Activated CD8-positive, alpha-beta memory T cell treated with anti-CD3 and anti-CD28 coated beads, Interleukin-2, amount 50 U/mL, for 24 hours (primary cell): Measurements from ENCODE around the gene LCN2.
"Not testable (repeated sequence)": the region's sequence is repeated elsewhere in the genome, so short reads cannot be mapped to it uniquely, and the experiment has no call there.

Source experiments
- DNase-seq: peaks from one replicate; pipeline ENCODE4 v3.0.0-alpha.2; 2020; ENCODE audit errors: extremely low read depth

LCN2 gene

DNA sequence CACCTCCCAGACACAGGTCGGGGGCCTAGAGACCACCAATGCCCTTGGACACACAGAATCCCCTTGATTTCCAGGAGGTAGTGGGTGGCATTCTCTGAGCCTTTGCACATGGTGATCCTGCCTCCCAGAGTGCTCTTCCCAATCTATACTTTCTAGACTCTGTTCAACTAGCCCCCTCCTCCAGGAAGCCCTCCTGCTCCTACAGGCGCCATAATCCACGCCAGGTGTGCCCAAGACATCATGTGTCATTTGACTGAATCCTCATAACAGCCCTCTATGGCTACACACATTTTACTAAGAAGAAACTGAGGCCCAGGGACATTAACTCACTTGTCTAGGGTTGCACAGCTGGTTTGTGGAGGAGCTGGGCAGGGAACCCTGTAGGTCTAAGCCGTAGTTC lies 18.0 kb downstream of the LCN2 start:
- DNase-seq: no peak

GRCh38 chr9:128168731-128169308 lies 19.6 kb downstream of the LCN2 start:
- DNase-seq: no peak

- no peak for DNase-seq
Observed at GRCh38 chr9:128169492-128169891, 20.2 kb downstream of the LCN2 start.

GRCh38 chr9:128169925-128170324 lies 20.7 kb downstream of the LCN2 start:
- no peak for DNase-seq

DNA sequence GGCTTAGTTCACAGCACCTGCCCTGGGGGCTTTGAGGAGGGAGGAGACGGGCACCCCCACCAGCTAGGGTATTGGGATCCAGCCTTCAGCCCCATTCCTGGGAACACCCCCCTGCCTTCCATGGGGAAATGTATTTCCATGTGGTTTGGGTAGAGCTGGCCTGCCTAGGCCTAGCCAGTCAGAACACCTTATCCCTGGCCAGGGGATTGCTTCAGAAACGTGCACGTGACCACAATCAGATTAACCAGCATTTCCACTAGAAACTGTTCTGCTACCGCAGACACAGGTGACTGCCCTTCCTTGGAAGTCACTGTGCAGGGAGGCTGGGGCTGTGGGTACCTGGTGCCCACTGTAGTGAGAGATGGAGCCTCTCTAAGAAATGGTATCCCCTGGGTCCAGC lies 24.8 kb downstream of the LCN2 start:
- no peak for DNase-seq

GRCh38 chr9:128175102-128175563 lies 25.9 kb downstream of the LCN2 start:
- DNase-seq: no peak

DNA sequence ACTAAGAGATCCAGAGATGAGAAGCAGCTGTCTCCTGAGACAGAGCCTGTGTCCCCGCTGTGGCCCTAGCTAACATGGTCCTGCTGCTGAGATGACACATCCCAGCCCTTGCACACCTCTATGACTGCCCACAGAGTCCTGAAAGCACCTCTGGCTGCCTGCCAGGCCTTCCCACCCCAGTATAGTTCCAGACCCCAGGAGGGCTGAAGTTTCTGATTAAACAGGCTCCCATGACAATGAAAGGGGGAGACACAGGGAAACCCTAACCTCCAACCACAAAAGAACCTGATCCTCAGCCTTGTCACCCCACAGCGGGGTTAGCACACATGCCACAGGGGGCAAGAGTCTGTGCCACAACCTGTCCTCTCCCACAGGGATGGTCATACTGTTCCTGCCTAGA lies 26.5 kb downstream of the LCN2 start:
- DNase-seq: no peak

GRCh38 chr9:128178806-128179431 lies 29.7 kb downstream of the LCN2 start:
- no peak for DNase-seq

DNA sequence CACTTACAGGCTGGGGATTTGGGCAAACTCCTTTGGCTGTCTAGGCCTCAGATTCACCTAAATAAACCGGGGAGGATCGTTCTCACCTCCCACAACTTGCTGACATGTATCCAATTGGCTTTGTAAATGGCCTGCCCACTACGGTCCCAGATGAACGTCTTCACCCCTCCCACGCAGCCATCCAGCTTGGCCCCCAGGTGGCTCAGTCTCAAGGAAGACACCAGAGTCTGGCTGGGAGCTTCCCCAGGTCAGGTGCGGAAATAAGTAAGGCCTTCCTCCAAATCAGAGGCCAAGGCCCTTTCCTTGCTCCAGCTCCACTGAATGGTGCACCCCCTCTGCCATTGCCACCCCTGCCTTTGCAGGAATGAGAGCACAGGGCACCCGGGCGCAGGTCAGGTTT lies 30.7 kb downstream of the LCN2 start:
- no peak for DNase-seq

DNA sequence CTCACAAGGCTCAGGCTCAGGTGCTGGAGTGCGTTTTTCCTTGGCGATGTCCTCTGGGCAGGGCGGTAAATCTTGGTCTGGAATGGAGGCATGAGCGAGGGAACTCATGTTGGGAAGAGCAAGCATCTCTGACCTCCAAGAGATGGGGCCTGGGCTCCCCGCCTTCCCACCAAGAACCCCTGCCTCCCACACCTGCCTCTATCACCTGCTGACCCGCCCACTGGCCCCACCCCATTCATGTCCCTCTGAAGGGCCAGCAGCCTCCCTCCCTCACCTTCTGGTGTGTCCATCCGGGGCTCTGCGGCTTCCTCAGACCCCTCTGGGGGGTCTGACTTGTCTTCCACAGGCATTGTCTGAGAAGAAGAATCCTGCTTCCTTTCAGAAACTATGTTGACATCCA lies 31.2 kb downstream of the LCN2 start:
- DNase-seq: no peak

- DNase-seq: not testable (repeated sequence)
Observed at GRCh38 chr9:128181480-128181879, 32.2 kb downstream of the LCN2 start.

GRCh38 chr9:128182893-128183588 lies 33.8 kb downstream of the LCN2 start:
- DNase-seq: no peak

DNA sequence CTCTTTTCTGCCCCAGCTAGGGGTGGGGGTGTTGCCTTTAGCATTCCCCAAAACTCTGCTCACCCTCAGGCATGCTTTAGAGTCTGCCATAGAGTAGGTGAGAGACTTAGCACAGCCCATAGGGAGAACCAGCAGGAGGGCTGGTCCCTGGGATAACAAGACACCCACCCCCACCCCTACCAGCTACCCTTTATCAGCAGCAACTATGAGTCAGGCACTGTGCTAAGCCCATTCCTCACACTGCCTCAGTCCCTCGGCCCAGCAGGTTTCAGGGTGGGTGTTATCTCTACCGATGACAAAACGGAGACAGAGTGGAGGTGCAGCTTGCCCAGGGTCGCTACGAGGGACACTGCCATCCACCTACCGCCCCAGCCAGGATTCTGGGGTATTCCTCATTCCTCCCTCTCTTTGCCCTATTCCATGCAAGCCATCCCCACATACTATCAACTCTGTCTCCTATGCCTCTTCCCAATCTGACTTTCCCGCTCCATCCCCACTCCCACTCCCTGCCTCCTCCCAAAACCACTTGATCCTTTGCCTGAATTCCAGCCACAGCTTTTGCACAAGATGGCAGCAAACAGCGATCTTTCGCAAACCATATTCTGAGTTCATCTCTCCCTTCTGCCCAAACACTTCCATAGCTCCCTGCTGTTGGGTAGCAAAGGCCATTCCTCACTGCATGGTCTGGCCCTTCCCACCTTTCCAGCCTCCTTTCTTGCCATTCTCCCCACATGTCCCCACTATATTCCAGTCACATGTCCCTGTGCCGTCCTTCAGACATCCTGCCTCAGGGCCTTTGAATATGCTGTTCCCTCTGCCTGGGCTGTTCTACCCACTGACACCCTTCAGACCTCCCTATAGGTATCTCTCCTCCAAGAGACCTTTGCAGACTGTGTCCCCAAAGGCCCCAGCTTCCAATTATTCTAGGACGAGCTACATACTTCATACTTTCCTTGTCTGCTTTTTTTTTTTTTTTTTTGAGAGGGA lies 37.0 kb downstream of the LCN2 start:
- DNase-seq: no peak

DNA sequence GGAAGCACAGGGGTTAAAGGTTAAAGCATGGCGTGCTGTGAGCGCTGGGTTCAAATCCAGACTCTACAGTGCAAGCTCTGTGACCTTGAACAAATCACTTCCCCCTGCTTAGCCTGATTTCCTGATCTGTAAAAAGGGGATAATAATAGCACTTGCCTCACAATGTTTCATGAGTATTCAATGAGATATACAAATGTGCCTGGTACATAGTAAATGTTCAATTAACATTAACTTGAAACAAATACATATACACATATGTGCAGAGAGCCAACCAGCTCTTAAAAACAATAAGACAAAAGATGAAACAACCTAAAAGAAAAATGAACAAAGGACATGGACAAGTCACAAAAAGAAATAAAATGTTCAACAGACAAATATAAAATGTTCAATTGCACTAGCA lies 38.1 kb downstream of the LCN2 start:
- DNase-seq: no peak

DNA sequence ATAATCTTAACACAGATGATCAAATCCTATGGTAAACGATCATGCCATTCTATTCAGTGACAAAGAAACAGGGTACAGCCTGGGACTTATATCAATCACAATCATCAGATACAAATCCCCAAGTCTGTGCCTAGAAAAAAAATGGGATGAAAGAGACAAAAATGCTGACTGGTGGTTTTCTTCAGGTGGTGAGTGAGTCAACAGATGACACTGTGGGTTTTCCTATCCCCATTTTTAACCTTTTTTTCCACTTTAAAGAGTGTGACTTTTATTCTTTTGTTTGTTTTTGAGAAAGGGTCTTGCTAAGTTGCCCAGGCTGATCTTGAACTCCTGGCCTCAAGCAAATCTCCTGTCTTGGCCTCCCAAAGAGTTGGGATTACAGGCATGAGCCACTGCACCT lies 39.0 kb downstream of the LCN2 start:
- no peak for DNase-seq

DNA sequence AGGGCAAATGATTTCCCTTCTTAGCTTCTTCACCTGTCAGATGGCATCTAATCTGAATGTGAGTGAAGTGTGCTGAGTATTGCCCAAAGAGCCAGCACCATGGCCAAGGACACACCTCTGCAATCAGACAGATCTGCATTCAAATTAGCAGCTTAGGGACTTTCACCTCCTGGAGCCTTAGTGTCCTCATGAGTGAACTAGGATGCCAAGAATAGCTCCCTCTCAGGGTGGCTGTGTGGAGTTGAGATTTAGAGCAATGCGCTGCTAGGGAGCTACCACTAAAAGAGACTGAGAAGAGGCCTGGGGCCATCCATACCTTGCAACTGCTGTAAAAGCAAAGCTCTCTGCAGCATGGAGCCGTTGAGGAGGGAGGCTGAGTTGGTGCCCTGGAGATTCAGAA lies 40.8 kb downstream of the LCN2 start:
- DNase-seq: no peak

GRCh38 chr9:128190516-128191405 lies 41.5 kb downstream of the LCN2 start:
- no peak for DNase-seq

GRCh38 chr9:128191406-128192046 lies 42.3 kb downstream of the LCN2 start, which contains the start of gene CIZ1:
Gene CIZ1 (minus strand): TSS chr9:128191572. CDS start chr9:128190857, 715 bp downstream.
- DNase-seq: peak; percentile 10

DNA sequence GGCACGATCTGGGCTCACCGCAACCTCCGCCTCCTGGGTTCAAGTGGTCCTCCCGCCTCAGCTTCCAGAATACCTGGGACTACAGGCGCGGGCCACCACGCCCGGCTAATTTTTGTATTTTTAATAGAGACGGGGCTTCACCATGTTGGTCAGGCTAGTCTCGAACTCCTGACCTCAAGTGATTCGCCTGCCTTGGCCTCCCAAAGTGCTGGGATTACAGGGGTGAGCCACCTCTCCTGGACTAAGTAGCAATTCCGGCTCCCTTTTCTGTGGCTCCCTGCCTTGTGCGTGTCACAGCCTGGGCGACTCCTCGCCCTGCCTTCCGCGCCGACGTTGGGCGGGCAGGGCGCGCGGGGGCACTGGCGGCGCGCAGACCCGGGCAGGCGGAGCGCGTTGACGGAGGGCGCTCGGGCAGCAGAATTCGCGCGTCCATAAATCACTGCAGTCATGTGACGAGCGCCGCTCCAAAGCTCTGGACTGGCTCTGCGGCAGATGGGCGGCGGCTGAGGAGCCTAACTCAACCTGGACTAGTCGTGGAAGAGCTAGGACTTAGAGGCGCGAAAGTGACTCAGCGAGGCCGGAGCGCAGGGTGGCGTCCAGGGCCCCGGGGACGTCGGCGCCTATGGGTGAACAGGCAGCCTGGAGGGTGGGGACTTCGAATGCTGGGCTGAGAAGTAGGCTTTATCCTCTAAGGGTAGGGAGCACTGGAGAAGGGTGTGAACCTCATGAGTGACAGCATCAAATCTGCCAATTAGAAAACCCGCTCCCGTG lies 43.5 kb downstream of the LCN2 start:
- DNase-seq: peak; percentile 4
